Neural cell (in vitro differentiated cells): Measurements from ENCODE around the gene TRABD2A. TPM values are rescaled to one million over a fixed set of nuclear protein-coding genes. Genes with fewer than 3 reads are reported as not detected.

Experiments used
- H2AFZ ChIP-seq: fragments of 200-600, 300-800 bp; sonication (generic), shearing (Covaris generic); 2 replicates; pipeline ENCODE4 v1.6.0; 2014; ENCODE audit warnings: low read depth, mild to moderate bottlenecking, antibody characterized with exemption, low read length, moderate library complexity
- H3F3A ChIP-seq: fragments of 200-600 bp; shearing (Covaris generic); 2 replicates; pipeline ENCODE4 v1.6.1; 2016; ENCODE audit warnings: mild to moderate bottlenecking, moderate library complexity, mixed read lengths, antibody characterized with exemption, low read length; ENCODE audit not compliant: insufficient read depth, poor library complexity, severe bottlenecking
- H3K27ac ChIP-seq: fragments of 200-600, 300-800 bp; sonication (generic), shearing (Covaris generic); 2 replicates; pipeline ENCODE4 v1.5.1; 2014; ENCODE audit warnings: mild to moderate bottlenecking, low read length, moderate library complexity
- H3K27me3 ChIP-seq: fragments of 300-800, 200-600 bp; sonication (generic), shearing (Covaris generic); 2 replicates; pipeline ENCODE4 v1.6.0; 2014; ENCODE audit warnings: mild to moderate bottlenecking, low read depth, low read length, moderate library complexity; ENCODE audit not compliant: insufficient read depth
- H3K36me3 ChIP-seq: fragments of 300-800, 200-600 bp; sonication (generic), shearing (Covaris generic); 2 replicates; pipeline ENCODE4 v1.5.1; 2014; ENCODE audit warnings: mild to moderate bottlenecking, antibody characterized with exemption, low read length, moderate library complexity; ENCODE audit not compliant: insufficient read depth
- H3K4me2 ChIP-seq: fragments of 300-800, 200-600 bp; sonication (generic), shearing (Covaris generic); 2 replicates; pipeline ENCODE4 v1.6.0; 2014; ENCODE audit warnings: mild to moderate bottlenecking, low read length
- H3K4me3 ChIP-seq: fragments of 300-800, 200-600 bp; sonication (generic), shearing (Covaris generic); 2 replicates; pipeline ENCODE4 v1.5.1; 2014; ENCODE audit warnings: mild to moderate bottlenecking, low read length, moderate library complexity
- H3K79me2 ChIP-seq: fragments of 200-600 bp; shearing (Covaris generic); replicated peaks from 2 replicates; pipeline ENCODE4 v1.6.0; 2014; ENCODE audit warnings: mild to moderate bottlenecking, low read length, moderate library complexity; ENCODE audit not compliant: insufficient read depth
- H3K9ac ChIP-seq: fragments of 300-800, 200-600 bp; sonication (generic), shearing (Covaris generic); 2 replicates; pipeline ENCODE4 v1.6.1; 2016; ENCODE audit warnings: mild to moderate bottlenecking, low read length, mixed read lengths
- H3K9me2 ChIP-seq: fragments of 200-600 bp; shearing (Covaris generic); 2 replicates; pipeline ENCODE4 v1.6.1; 2016; ENCODE audit warnings: mild to moderate bottlenecking, low read length, mixed read lengths; ENCODE audit not compliant: insufficient read depth
- H3K9me3 ChIP-seq: fragments of 200-600, 300-800 bp; sonication (generic), shearing (Covaris generic); 2 replicates; pipeline ENCODE4 v1.6.1; 2016; ENCODE audit warnings: mild to moderate bottlenecking, mixed run types, low read length, moderate library complexity, mixed read lengths
- H4K20me1 ChIP-seq: fragments of 200-600 bp; shearing (Covaris generic); 2 replicates; pipeline ENCODE4 v1.6.1; 2016; ENCODE audit warnings: mild to moderate bottlenecking, mixed run types; ENCODE audit not compliant: insufficient read depth
- CTCF ChIP-seq: fragments of 450-650 bp; IDR thresholded peaks from 2 replicates; pipeline ENCODE4 v1.5.1; 2014; ENCODE audit warnings: antibody characterized with exemption, mild to moderate bottlenecking, moderate library complexity; ENCODE audit not compliant: poor library complexity, severe bottlenecking
- EP300 ChIP-seq: fragments of 450-650 bp; conservative IDR thresholded peaks from 2 replicates; pipeline ENCODE4 v1.6.1; 2014; ENCODE audit warnings: antibody characterized with exemption, mild to moderate bottlenecking, moderate library complexity; ENCODE audit not compliant: poor library complexity, severe bottlenecking
- EZH2 ChIP-seq: fragments of 200-600, 300-800 bp; shearing (Covaris generic), sonication (generic); IDR thresholded peaks from 2 replicates; pipeline ENCODE4 v1.6.1; 2014; ENCODE audit warnings: antibody characterized with exemption, low read length, borderline replicate concordance, mild to moderate bottlenecking; ENCODE audit not compliant: insufficient read depth, poor library complexity, severe bottlenecking
- MXI1 ChIP-seq: fragments of 450-650 bp; conservative IDR thresholded peaks from 2 replicates; pipeline ENCODE4 v1.6.1; 2014; ENCODE audit warnings: antibody characterized with exemption, mild to moderate bottlenecking; ENCODE audit not compliant: poor library complexity, severe bottlenecking
- POLR2AphosphoS5 ChIP-seq: IDR thresholded peaks from 2 replicates; pipeline ENCODE4 v1.6.1; 2012
- RAD21 ChIP-seq: fragments of 450-650 bp; conservative IDR thresholded peaks from 2 replicates; pipeline ENCODE4 v1.6.1; 2014; ENCODE audit warnings: antibody characterized with exemption, mild to moderate bottlenecking, moderate library complexity
- REST ChIP-seq: IDR thresholded peaks from 2 replicates; pipeline ENCODE4 v1.6.1; 2012; ENCODE audit warnings: borderline replicate concordance
- SMC3 ChIP-seq: fragments of 450-650 bp; conservative IDR thresholded peaks from 2 replicates; pipeline ENCODE4 v1.6.1; 2014; ENCODE audit warnings: antibody characterized with exemption, mild to moderate bottlenecking, moderate library complexity; ENCODE audit not compliant: poor library complexity
- TAF1 ChIP-seq: IDR thresholded peaks from 2 replicates; pipeline ENCODE4 v1.6.1; 2012; ENCODE audit warnings: low read depth
- polyA plus RNA-seq: library from polyadenylated mRNA; depleted of rRNA; stranded (reverse); fragments of >200 nt; gene quantifications from 2 replicates; pipeline ENCODE4 v1.2.3, GENCODE V29; 2014

Gene TRABD2A
- polyA plus RNA-seq, 1 donor from 2014 or later, result 0.17 TPM

- no peak overlapping the region for H3K27ac ChIP-seq
- TF ChIP-seq EP300 (no peak), REST (no peak), MXI1 (no peak), TAF1 (no peak), CTCF (no peak), EZH2 (no peak), POLR2AphosphoS5 (no peak), RAD21 (no peak), SMC3 (no peak)
- no peaks in the 10 kb centered on the region for H3K27me3 ChIP-seq
- no peaks in the 10 kb centered on the region for H3K36me3 ChIP-seq
- H4K20me1 ChIP-seq, result no peaks in the 10 kb centered on the region
- H3K9me2 ChIP-seq, result no peaks in the 10 kb centered on the region
- no peaks in the 10 kb centered on the region for H3K9me3 ChIP-seq
- H3K79me2 ChIP-seq, result no peaks in the 10 kb centered on the region
- no peak overlapping the region for H3K9ac ChIP-seq
- H2AFZ ChIP-seq, result no peak overlapping the region
- no peak overlapping the region for H3K4me3 ChIP-seq
- H3K4me2 ChIP-seq, result no peak overlapping the region
- no peaks in the 10 kb centered on the region for H3F3A ChIP-seq
Measured at GRCh38 chr2:84847326-84848050, 33.4 kb downstream of the TRABD2A start.

GRCh38 chr2:84846741-84847142 lies 34.1 kb downstream of the TRABD2A start:
- no peak overlapping the region for H3K4me2 ChIP-seq
- no peaks in the 10 kb centered on the region for H3K27me3 ChIP-seq
- no peak overlapping the region for H2AFZ ChIP-seq
- no peaks in the 10 kb centered on the region for H3F3A ChIP-seq
- no peak overlapping the region for H3K27ac ChIP-seq
- no peak overlapping the region for H3K4me3 ChIP-seq
- no peaks in the 10 kb centered on the region for H4K20me1 ChIP-seq
- no peaks in the 10 kb centered on the region for H3K36me3 ChIP-seq
- no peaks in the 10 kb centered on the region for H3K9me2 ChIP-seq
- TF ChIP-seq MXI1 (no peak), TAF1 (no peak), EZH2 (no peak), POLR2AphosphoS5 (no peak), EP300 (no peak), CTCF (no peak), RAD21 (no peak), SMC3 (no peak), REST (no peak)
- no peaks in the 10 kb centered on the region for H3K9me3 ChIP-seq
- H3K79me2 ChIP-seq, result no peaks in the 10 kb centered on the region
- no peak overlapping the region for H3K9ac ChIP-seq
